HFFc6 (cell line): Measurements from ENCODE around the gene POU6F2. TPM values are rescaled to one million over a fixed set of nuclear protein-coding genes. Genes with fewer than 3 reads are reported as not detected.

Source experiments
- DNase-seq: peaks from one replicate; pipeline ENCODE4 v3.0.0-alpha.2; 2018
- H3K27ac Mint-ChIP-seq: 2 replicates; pipeline ENCODE4 v1.8.0; 2020; ENCODE audit warnings: mild to moderate bottlenecking, mixed read lengths
- H3K27me3 Mint-ChIP-seq: 2 replicates; pipeline ENCODE4 v1.8.0; 2021; ENCODE audit warnings: mild to moderate bottlenecking, moderate library complexity, mixed read lengths; ENCODE audit not compliant: insufficient read depth
- H3K36me3 Mint-ChIP-seq: 2 replicates; pipeline ENCODE4 v1.8.0; 2021; ENCODE audit warnings: low read depth, mixed read lengths
- H3K4me1 Mint-ChIP-seq: 2 replicates; pipeline ENCODE4 v1.8.0; 2020; ENCODE audit warnings: low read depth, mixed read lengths
- H3K4me3 Mint-ChIP-seq: 2 replicates; pipeline ENCODE4 v1.8.0; 2020; ENCODE audit warnings: mild to moderate bottlenecking, moderate library complexity, mixed read lengths
- H3K9me3 Mint-ChIP-seq: 2 replicates; pipeline ENCODE4 v1.8.0; 2020; ENCODE audit warnings: mild to moderate bottlenecking, mixed read lengths
- total RNA-seq, 6 experiments: library from RNA; stranded (reverse); fragmentation: NEBNext Ultra II Directional; extraction: Animal tissue kit (Norgen Biotek cat#: 25700); gene quantifications; 2 replicates in 1 of 6; 3 replicates in 5 of 6; pipeline ENCODE4 v1.2.3, GENCODE V29; 2021
- TF ChIP-seq, protein P1 (sequence below): fragments of 200-600 bp; sonication (generic); IDR thresholded peaks from 2 replicates; pipeline ENCODE4 v1.5.0; 2021; ENCODE audit warnings: antibody characterized with exemption, mild to moderate bottlenecking

Gene POU6F2
- total RNA-seq, 6 experiments from 2014 or later: not detected

DNA sequence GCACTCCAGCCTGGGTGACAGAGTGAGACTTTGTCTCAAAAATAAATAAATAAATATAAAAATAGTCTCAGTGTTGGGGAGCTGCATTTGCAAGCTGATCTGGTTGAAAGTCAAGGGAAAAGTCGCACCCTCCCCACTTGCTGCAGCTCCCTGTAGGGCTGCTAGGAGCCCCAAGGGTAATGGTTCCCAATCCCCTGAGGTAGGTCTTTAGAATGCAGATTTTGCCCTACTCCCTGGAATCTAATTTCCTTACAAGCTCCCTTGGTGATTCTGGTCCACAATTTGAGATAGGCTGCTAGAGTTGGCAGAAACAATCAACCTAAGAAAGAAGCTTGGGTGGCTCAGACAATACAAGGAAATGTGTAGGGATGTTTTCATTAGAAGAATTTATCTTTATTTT lies 356.0 kb downstream of the POU6F2 start:
- Mint-ChIP-seq H3K4me1 (no peaks in the 10 kb centered on the region), H3K9me3 (no peaks in the 10 kb centered on the region), H3K27ac (no peak overlapping the region), H3K27me3 (peaks cover 11% of the 10 kb centered on the region; the same call in 1 of the 2 replicates), H3K36me3 (no peaks in the 10 kb centered on the region), H3K4me3 (no peak overlapping the region)
- TF ChIP-seq, protein P1, sequence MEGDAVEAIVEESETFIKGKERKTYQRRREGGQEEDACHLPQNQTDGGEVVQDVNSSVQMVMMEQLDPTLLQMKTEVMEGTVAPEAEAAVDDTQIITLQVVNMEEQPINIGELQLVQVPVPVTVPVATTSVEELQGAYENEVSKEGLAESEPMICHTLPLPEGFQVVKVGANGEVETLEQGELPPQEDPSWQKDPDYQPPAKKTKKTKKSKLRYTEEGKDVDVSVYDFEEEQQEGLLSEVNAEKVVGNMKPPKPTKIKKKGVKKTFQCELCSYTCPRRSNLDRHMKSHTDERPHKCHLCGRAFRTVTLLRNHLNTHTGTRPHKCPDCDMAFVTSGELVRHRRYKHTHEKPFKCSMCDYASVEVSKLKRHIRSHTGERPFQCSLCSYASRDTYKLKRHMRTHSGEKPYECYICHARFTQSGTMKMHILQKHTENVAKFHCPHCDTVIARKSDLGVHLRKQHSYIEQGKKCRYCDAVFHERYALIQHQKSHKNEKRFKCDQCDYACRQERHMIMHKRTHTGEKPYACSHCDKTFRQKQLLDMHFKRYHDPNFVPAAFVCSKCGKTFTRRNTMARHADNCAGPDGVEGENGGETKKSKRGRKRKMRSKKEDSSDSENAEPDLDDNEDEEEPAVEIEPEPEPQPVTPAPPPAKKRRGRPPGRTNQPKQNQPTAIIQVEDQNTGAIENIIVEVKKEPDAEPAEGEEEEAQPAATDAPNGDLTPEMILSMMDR: no peak
- no peak for DNase-seq

DNA sequence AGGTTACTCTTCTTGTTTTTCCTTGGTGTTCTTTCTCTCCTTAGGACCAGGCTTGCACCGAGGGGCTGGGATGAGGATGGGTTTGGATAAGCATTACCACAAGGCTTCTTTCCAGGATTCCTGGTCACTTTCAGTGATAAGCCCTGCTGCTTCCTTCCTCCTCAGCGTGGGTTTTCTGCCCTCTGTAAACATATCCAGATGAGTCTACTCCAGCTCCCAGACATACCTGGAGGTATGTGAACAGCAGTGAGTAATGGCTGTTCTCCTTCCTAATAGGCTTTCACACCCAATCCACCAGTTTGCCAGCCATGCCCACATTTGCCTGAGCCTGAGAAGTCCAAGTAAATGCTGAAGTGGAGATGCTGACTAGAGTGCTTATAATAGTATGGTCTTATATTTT lies 358.7 kb downstream of the POU6F2 start:
- Mint-ChIP-seq H3K27ac (no peak overlapping the region), H3K4me1 (no peaks in the 10 kb centered on the region), H3K4me3 (no peak overlapping the region), H3K36me3 (no peaks in the 10 kb centered on the region), H3K27me3 (peaks cover 11% of the 10 kb centered on the region), H3K9me3 (no peaks in the 10 kb centered on the region)
- no peak for DNase-seq
- TF ChIP-seq, protein P1: no peak

DNA sequence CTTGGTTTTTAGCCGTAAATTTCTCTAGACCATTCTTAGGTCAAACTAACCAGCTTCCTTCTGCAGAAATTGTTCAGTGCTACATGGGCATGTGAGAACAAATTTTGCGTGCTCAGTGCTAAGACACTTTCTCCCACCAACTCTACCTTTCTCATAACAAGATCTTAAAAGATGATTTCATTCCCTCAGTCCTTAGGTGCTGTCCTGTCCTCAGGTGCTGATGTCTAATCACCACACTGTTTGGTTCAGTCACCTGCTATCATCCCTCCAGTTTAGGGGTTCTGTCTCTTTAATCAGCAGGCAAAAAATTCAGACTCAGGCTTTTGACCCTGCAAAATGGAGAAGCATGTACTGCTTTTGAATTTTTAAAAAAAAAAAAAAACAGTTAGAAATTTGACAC lies 361.0 kb downstream of the POU6F2 start:
- H3K9me3 Mint-ChIP-seq: no peaks in the 10 kb centered on the region
- TF ChIP-seq, protein P1: no peak
- no peak overlapping the region for H3K4me3 Mint-ChIP-seq
- no peak overlapping the region for H3K27ac Mint-ChIP-seq
- H3K36me3 Mint-ChIP-seq: no peaks in the 10 kb centered on the region
- DNase-seq: no peak
- no peaks in the 10 kb centered on the region for H3K4me1 Mint-ChIP-seq
- peaks cover 3% of the 10 kb centered on the region for H3K27me3 Mint-ChIP-seq

DNA sequence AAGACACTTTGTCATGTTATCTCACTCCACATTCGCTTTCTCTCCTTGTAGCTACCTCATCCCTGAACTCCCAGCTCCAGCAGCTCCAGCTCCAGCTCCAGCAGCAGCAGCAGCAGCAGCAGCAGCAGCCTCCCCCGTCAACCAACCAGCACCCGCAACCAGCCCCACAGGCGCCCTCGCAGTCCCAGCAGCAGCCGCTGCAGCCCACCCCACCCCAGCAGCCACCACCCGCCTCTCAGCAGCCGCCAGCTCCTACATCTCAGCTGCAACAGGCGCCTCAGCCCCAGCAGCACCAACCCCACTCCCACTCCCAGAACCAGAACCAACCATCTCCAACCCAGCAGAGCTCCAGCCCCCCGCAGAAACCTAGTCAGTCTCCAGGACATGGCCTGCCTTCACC lies 361.9 kb downstream of the POU6F2 start:
- no peak for DNase-seq
- H3K36me3 Mint-ChIP-seq: no peaks in the 10 kb centered on the region
- TF ChIP-seq, protein P1: no peak
- no peaks in the 10 kb centered on the region for H3K4me1 Mint-ChIP-seq
- H3K9me3 Mint-ChIP-seq: no peaks in the 10 kb centered on the region
- no peak overlapping the region for H3K27ac Mint-ChIP-seq
- no peak overlapping the region for H3K4me3 Mint-ChIP-seq
- H3K27me3 Mint-ChIP-seq: peaks cover 3% of the 10 kb centered on the region

DNA sequence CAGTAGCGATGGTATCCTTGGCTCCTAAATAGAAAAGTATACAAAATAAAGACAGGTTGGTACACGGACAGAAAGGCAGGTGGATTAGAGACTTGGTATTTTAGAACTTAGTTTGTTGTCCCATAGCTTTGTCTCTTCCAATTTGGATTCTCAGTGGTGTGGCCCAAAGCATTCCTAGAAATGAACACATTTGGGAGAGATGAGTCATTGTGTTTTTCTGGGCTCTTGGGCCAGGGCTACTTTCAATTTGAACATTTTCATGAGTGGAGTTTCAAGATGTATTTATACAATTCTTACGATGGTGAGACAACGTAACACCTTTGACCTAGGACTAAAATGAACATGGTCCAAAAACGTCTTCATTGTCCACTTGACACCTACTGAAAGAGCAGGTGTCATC lies 363.4 kb downstream of the POU6F2 start:
- Mint-ChIP-seq H3K9me3 (no peaks in the 10 kb centered on the region), H3K4me1 (no peaks in the 10 kb centered on the region), H3K36me3 (no peaks in the 10 kb centered on the region), H3K4me3 (no peak overlapping the region), H3K27ac (no peak overlapping the region), H3K27me3 (no peaks in the 10 kb centered on the region; the same call in none of the 2 replicates)
- no peak for DNase-seq
- TF ChIP-seq, protein P1: no peak

DNA sequence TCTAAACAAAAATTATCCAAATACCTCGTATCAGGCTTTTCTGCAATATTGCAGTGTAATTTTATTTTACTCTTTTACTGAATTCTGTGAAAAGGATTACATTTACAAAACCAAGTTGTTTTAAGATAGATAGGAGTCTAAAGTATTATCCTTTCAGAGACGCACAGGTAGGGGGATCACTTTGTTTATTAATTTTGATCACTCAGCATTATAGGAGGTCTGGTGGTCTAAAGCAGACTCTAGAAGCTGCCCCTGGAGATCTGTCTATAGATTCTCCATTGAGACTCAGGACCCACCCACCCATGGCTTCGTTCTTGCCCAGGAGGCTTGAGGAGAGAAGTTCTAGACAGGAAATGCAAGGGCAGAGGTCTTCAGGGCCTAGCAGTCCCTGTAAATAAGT lies 365.1 kb downstream of the POU6F2 start:
- no peaks in the 10 kb centered on the region for H3K36me3 Mint-ChIP-seq
- H3K4me1 Mint-ChIP-seq: no peaks in the 10 kb centered on the region
- H3K9me3 Mint-ChIP-seq: no peaks in the 10 kb centered on the region
- DNase-seq: no peak
- no peaks in the 10 kb centered on the region; the same call in none of the 2 replicates for H3K27me3 Mint-ChIP-seq
- TF ChIP-seq, protein P1: no peak
- no peak overlapping the region for H3K27ac Mint-ChIP-seq
- no peak overlapping the region for H3K4me3 Mint-ChIP-seq
